ENCODE results near the gene MSH4.

Gene MSH4

DNA sequence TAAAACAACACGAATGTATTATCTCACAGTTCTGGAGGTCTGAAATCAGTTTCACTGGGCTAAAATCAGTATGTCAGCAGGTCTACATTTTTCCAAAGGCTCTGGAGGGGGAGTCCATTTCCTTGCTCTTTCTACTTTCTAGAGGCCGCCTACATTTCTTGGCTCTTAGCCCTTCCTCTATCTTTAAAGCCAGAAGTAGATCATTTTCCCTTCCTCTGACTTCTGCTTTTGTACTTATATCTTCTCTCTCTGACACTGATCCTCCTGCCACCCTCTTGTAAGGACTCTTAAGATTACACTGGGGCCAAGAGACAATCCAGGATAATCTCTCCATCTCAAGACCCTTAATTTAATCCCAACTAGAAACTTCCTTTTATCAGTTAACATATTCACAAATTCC, 41.4 kb downstream of the MSH4 start:
- no peaks in the 10 kb centered on the region for H3K9me2 ChIP-seq (replicated peaks; ENCODE audit: control insufficient read depth, low read length)
- H3K36me3 ChIP-seq (ENCODE audit: control insufficient read depth, low read length) = no peaks in the 10 kb centered on the region
- H4K20me1 ChIP-seq (ENCODE audit: control insufficient read depth, insufficient read depth, low read depth, low read length) = no peaks in the 10 kb centered on the region
- H3K27ac ChIP-seq (ENCODE audit: low read depth, low read length) = no peak overlapping the region
- H3F3A ChIP-seq (ENCODE audit: control insufficient read depth, insufficient read depth) = no peaks in the 10 kb centered on the region
- H3K4me2 ChIP-seq (ENCODE audit: low read length) = no peak overlapping the region
- TF ChIP-seq CTCF (IDR thresholded peaks at IDR 0.05; ENCODE audit: low read depth, low read length, poor library complexity, severe bottlenecking) (no peak), EZH2phosphoT487 (IDR thresholded peaks at IDR 0.05; ENCODE audit: borderline replicate concordance, low read length) (no peak)
- no peaks in the 10 kb centered on the region for H3K79me2 ChIP-seq (ENCODE audit: control insufficient read depth, low read length)
- 0 out of 2 replicates have a peak, but pooled peaks cover 2% of the 10 kb centered on the region for H3K27me3 ChIP-seq (ENCODE audit: control insufficient read depth, low read length)
- no peaks in the 10 kb centered on the region for H3K4me1 ChIP-seq (ENCODE audit: control insufficient read depth, low read length)
- no peaks in the 10 kb centered on the region for H3K9me3 ChIP-seq (ENCODE audit: control insufficient read depth, insufficient read depth, low read length)
- no peak overlapping the region for H3K4me3 ChIP-seq (ENCODE audit: low read length)

DNA sequence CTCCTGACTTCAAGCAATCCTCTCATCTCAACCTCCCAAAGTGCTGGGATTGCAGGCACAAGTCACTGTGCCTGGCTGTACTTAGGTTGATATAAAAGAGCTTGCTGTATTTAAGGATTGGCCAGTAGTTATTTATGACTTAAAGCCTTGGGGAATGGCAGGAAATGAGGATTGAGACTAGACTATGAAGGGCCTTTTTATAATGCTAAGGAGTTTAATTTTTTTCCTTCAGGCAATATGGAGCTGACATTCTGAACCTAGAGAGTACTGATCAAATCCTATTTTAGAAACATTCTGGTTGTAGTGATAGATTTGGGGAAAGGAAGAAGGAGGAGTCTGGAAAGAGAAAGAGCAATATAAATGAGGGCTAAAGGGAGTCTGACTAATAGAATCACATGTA, 44.7 kb downstream of the MSH4 start:
- H3K27me3 ChIP-seq (ENCODE audit: control insufficient read depth, low read length) = no peaks in the 10 kb centered on the region
- H3K9me2 ChIP-seq (replicated peaks; ENCODE audit: control insufficient read depth, low read length) = no peaks in the 10 kb centered on the region
- H3K36me3 ChIP-seq (ENCODE audit: control insufficient read depth, low read length) = no peaks in the 10 kb centered on the region
- H3K27ac ChIP-seq (ENCODE audit: low read depth, low read length) = no peak overlapping the region
- H3K4me1 ChIP-seq (ENCODE audit: control insufficient read depth, low read length) = no peaks in the 10 kb centered on the region
- no peaks in the 10 kb centered on the region for H4K20me1 ChIP-seq (ENCODE audit: control insufficient read depth, insufficient read depth, low read depth, low read length)
- no peak for TF ChIP-seq EZH2phosphoT487 (IDR thresholded peaks at IDR 0.05; ENCODE audit: borderline replicate concordance, low read length)
- TF ChIP-seq CTCF (IDR thresholded peaks at IDR 0.05; ENCODE audit: low read depth, low read length, poor library complexity, severe bottlenecking) = no peak
- no peaks in the 10 kb centered on the region for H3K79me2 ChIP-seq (ENCODE audit: control insufficient read depth, low read length)
- H3K4me2 ChIP-seq (ENCODE audit: low read length) = no peak overlapping the region
- H3K9me3 ChIP-seq (ENCODE audit: control insufficient read depth, insufficient read depth, low read length) = no peaks in the 10 kb centered on the region
- H3F3A ChIP-seq (ENCODE audit: control insufficient read depth, insufficient read depth) = no peaks in the 10 kb centered on the region
- H3K4me3 ChIP-seq (ENCODE audit: low read length) = no peak overlapping the region

DNA sequence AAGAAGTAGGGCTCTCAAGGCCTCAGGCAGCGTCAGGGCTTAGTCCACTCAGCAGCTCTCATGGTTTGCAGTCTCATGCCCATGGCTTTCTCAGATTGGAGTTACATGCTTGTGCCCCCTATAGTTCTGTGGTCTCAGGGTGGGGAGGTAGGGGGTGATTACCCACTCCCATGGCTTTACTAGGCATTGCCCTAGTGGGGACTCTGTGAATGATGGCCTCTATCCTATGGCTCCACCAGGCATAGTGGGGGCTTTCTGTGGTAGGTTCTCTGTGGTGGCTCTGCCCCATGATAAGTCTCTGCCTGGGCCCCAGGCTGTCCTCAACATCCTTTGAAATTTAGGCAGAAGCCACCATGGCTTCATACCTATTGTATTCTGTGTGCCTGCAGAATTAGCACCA, 48.9 kb downstream of the MSH4 start:
- Histone ChIP-seq H3K4me3 (ENCODE audit: low read length) (no peak overlapping the region), H3K4me1 (ENCODE audit: control insufficient read depth, low read length) (no peaks in the 10 kb centered on the region), H3K27ac (ENCODE audit: low read depth, low read length) (no peak overlapping the region), H3F3A (ENCODE audit: control insufficient read depth, insufficient read depth) (no peaks in the 10 kb centered on the region), H3K9me3 (ENCODE audit: control insufficient read depth, insufficient read depth, low read length) (no peaks in the 10 kb centered on the region), H3K4me2 (ENCODE audit: low read length) (no peak overlapping the region), H3K27me3 (ENCODE audit: control insufficient read depth, low read length) (no peaks in the 10 kb centered on the region), H3K36me3 (ENCODE audit: control insufficient read depth, low read length) (no peaks in the 10 kb centered on the region), H3K9me2 (replicated peaks; ENCODE audit: control insufficient read depth, low read length) (no peaks in the 10 kb centered on the region), H4K20me1 (ENCODE audit: control insufficient read depth, insufficient read depth, low read depth, low read length) (no peaks in the 10 kb centered on the region), H3K79me2 (ENCODE audit: control insufficient read depth, low read length) (no peaks in the 10 kb centered on the region)
- TF ChIP-seq EZH2phosphoT487 (IDR thresholded peaks at IDR 0.05; ENCODE audit: borderline replicate concordance, low read length) (no peak), CTCF (IDR thresholded peaks at IDR 0.05; ENCODE audit: low read depth, low read length, poor library complexity, severe bottlenecking) (no peak)

- H3K36me3 ChIP-seq (ENCODE audit: control insufficient read depth, low read length) = no peaks in the 10 kb centered on the region
- no peak overlapping the region for H3K4me2 ChIP-seq (ENCODE audit: low read length)
- no peaks in the 10 kb centered on the region for H3K79me2 ChIP-seq (ENCODE audit: control insufficient read depth, low read length)
- H3F3A ChIP-seq (ENCODE audit: control insufficient read depth, insufficient read depth) = no peaks in the 10 kb centered on the region
- no peaks in the 10 kb centered on the region for H3K27me3 ChIP-seq (ENCODE audit: control insufficient read depth, low read length)
- H4K20me1 ChIP-seq (ENCODE audit: control insufficient read depth, insufficient read depth, low read depth, low read length) = no peaks in the 10 kb centered on the region
- H3K9me2 ChIP-seq (replicated peaks; ENCODE audit: control insufficient read depth, low read length) = no peaks in the 10 kb centered on the region
- no peak for TF ChIP-seq CTCF (IDR thresholded peaks at IDR 0.05; ENCODE audit: low read depth, low read length, poor library complexity, severe bottlenecking)
- TF ChIP-seq EZH2phosphoT487 (IDR thresholded peaks at IDR 0.05; ENCODE audit: borderline replicate concordance, low read length) = no peak
- no peaks in the 10 kb centered on the region for H3K9me3 ChIP-seq (ENCODE audit: control insufficient read depth, insufficient read depth, low read length)
- H3K27ac ChIP-seq (ENCODE audit: low read depth, low read length) = no peak overlapping the region
- H3K4me1 ChIP-seq (ENCODE audit: control insufficient read depth, low read length) = no peaks in the 10 kb centered on the region
- H3K4me3 ChIP-seq (ENCODE audit: low read length) = no peak overlapping the region
These were observed 58.3 kb downstream of the MSH4 start for GRCh38 chr1:75855010-75855409.

Measured in DOHH2 (cell line).